ENCODE data around the gene PRRG4.

The PRRG4 gene

GRCh38 chr11:32817852-32818183, 11.9 kb upstream of the PRRG4 start:
- no peak overlapping the region for H4K91ac ChIP-seq (ENCODE audit: low read depth, low read length, poor library complexity)
- no peak overlapping the region for H2AFZ ChIP-seq (ENCODE audit: low read length)
- H3K4ac ChIP-seq (ENCODE audit: low read length) = no peak overlapping the region
- H3K18ac ChIP-seq (ENCODE audit: low read length) = no peak overlapping the region
- no peaks in the 10 kb centered on the region for H3K36me3 ChIP-seq (replicated peaks in 1 of 2; ENCODE audit: control insufficient read depth in 2 of 2, insufficient read depth in 2 of 2, low read length in 2 of 2)
- H3K9ac ChIP-seq (ENCODE audit: low read depth, low read length, poor library complexity) = no peak overlapping the region
- H3K14ac ChIP-seq (ENCODE audit: low read length) = no peak overlapping the region
- no peak overlapping the region for H4K8ac ChIP-seq (ENCODE audit: low read depth, low read length)
- H3K4me2 ChIP-seq (ENCODE audit: insufficient read depth, low read length, poor library complexity, severe bottlenecking) = no peak overlapping the region
- no peak overlapping the region for H2BK15ac ChIP-seq (ENCODE audit: low read length)
- no peaks in the 10 kb centered on the region for H3K79me1 ChIP-seq (ENCODE audit: low read depth, low read length)
- WGBS, 2 donors (ENCODE audit: extremely low coverage in 2 of 2, insufficient read length in 2 of 2, insufficient replicate concordance in 1 of 2) = no CpG with 5 or more reads among the region's 3 CpGs
- H2BK5ac ChIP-seq (ENCODE audit: low read length) = no peak overlapping the region
- no peak overlapping the region for H2BK12ac ChIP-seq (ENCODE audit: low read length)
- H3K23ac ChIP-seq (ENCODE audit: low read depth, low read length, poor library complexity) = no peak overlapping the region
- no peaks in the 10 kb centered on the region for H3K4me1 ChIP-seq (ENCODE audit: control insufficient read depth in 2 of 2, insufficient read depth in 1 of 2, low read depth in 1 of 2, low read length in 2 of 2)
- H2BK120ac ChIP-seq (ENCODE audit: low read depth, low read length) = no peak overlapping the region
- no peak overlapping the region for H3K27ac ChIP-seq (replicated peaks; ENCODE audit: low read length)
- peaks cover 0 to 8% (median 0%) of the 10 kb centered on the region in 3 experiments for H3K27me3 ChIP-seq (ENCODE audit: control insufficient read depth in 3 of 3, insufficient read depth in 3 of 3, low read depth in 1 of 3, low read length in 3 of 3)
- H2AK5ac ChIP-seq (ENCODE audit: low read depth, low read length) = no peak overlapping the region
- no peak for DNase-seq (ENCODE audit: low spot score)
- no peak overlapping the region for H3K4me3 ChIP-seq (ENCODE audit: low read length in 2 of 2)
- H3K9me3 ChIP-seq (replicated peaks in 1 of 2; ENCODE audit: control insufficient read depth in 2 of 2, insufficient read depth in 1 of 2, low read depth in 1 of 2, low read length in 2 of 2) = no peaks in the 10 kb centered on the region

- Histone ChIP-seq H3K9me3 (replicated peaks in 1 of 2; ENCODE audit: control insufficient read depth in 2 of 2, insufficient read depth in 1 of 2, low read depth in 1 of 2, low read length in 2 of 2) (no peaks in the 10 kb centered on the region), H4K91ac (ENCODE audit: low read depth, low read length, poor library complexity) (no peak overlapping the region), H3K4me2 (ENCODE audit: insufficient read depth, low read length, poor library complexity, severe bottlenecking) (no peak overlapping the region), H2AFZ (ENCODE audit: low read length) (no peak overlapping the region), H2BK5ac (ENCODE audit: low read length) (no peak overlapping the region), H3K23ac (ENCODE audit: low read depth, low read length, poor library complexity) (no peak overlapping the region), H3K36me3 (replicated peaks in 1 of 2; ENCODE audit: control insufficient read depth in 2 of 2, insufficient read depth in 2 of 2, low read length in 2 of 2) (no peaks in the 10 kb centered on the region), H2AK5ac (ENCODE audit: low read depth, low read length) (no peak overlapping the region), H2BK12ac (ENCODE audit: low read length) (no peak overlapping the region), H2BK120ac (ENCODE audit: low read depth, low read length) (no peak overlapping the region), H3K4ac (ENCODE audit: low read length) (no peak overlapping the region), H3K27ac (replicated peaks; ENCODE audit: low read length) (no peak overlapping the region), H2BK15ac (ENCODE audit: low read length) (no peak overlapping the region), H3K4me3 (ENCODE audit: low read length in 2 of 2) (no peak overlapping the region), H3K27me3 (ENCODE audit: control insufficient read depth in 3 of 3, insufficient read depth in 3 of 3, low read depth in 1 of 3, low read length in 3 of 3) (peaks cover 0 to 8% (median 0%) of the 10 kb centered on the region in 3 experiments), H3K18ac (ENCODE audit: low read length) (no peak overlapping the region), H3K4me1 (ENCODE audit: control insufficient read depth in 2 of 2, insufficient read depth in 1 of 2, low read depth in 1 of 2, low read length in 2 of 2) (no peaks in the 10 kb centered on the region), H3K79me1 (ENCODE audit: low read depth, low read length) (no peaks in the 10 kb centered on the region), H4K8ac (ENCODE audit: low read depth, low read length) (no peak overlapping the region), H3K9ac (ENCODE audit: low read depth, low read length, poor library complexity) (no peak overlapping the region), H3K14ac (ENCODE audit: low read length) (no peak overlapping the region)
- DNase-seq (ENCODE audit: low spot score) = no peak
- no CpG with 5 or more reads among the region's 2 CpGs for WGBS, 2 donors (ENCODE audit: extremely low coverage in 2 of 2, insufficient read length in 2 of 2, insufficient replicate concordance in 1 of 2)
These were observed 10.5 kb upstream of the PRRG4 start for GRCh38 chr11:32819187-32819586.

- Histone ChIP-seq H3K9ac (ENCODE audit: low read depth, low read length, poor library complexity) (no peak overlapping the region), H3K18ac (ENCODE audit: low read length) (no peak overlapping the region), H2BK15ac (ENCODE audit: low read length) (no peak overlapping the region), H3K27ac (replicated peaks; ENCODE audit: low read length) (no peak overlapping the region), H2BK120ac (ENCODE audit: low read depth, low read length) (no peak overlapping the region), H3K27me3 (ENCODE audit: control insufficient read depth in 3 of 3, insufficient read depth in 3 of 3, low read depth in 1 of 3, low read length in 3 of 3) (peaks cover 0 to 7% (median 0%) of the 10 kb centered on the region in 3 experiments), H2AK5ac (ENCODE audit: low read depth, low read length) (no peak overlapping the region), H3K36me3 (replicated peaks in 1 of 2; ENCODE audit: control insufficient read depth in 2 of 2, insufficient read depth in 2 of 2, low read length in 2 of 2) (no peaks in the 10 kb centered on the region), H3K23ac (ENCODE audit: low read depth, low read length, poor library complexity) (no peak overlapping the region), H3K4me3 (ENCODE audit: low read length in 2 of 2) (no peak overlapping the region), H3K4me2 (ENCODE audit: insufficient read depth, low read length, poor library complexity, severe bottlenecking) (no peak overlapping the region), H3K9me3 (replicated peaks in 1 of 2; ENCODE audit: control insufficient read depth in 2 of 2, insufficient read depth in 1 of 2, low read depth in 1 of 2, low read length in 2 of 2) (no peaks in the 10 kb centered on the region), H3K4ac (ENCODE audit: low read length) (no peak overlapping the region), H3K79me1 (ENCODE audit: low read depth, low read length) (no peaks in the 10 kb centered on the region), H4K8ac (ENCODE audit: low read depth, low read length) (no peak overlapping the region), H3K4me1 (ENCODE audit: control insufficient read depth in 2 of 2, insufficient read depth in 1 of 2, low read depth in 1 of 2, low read length in 2 of 2) (no peaks in the 10 kb centered on the region), H2BK5ac (ENCODE audit: low read length) (no peak overlapping the region), H2AFZ (ENCODE audit: low read length) (no peak overlapping the region), H3K14ac (ENCODE audit: low read length) (no peak overlapping the region), H2BK12ac (ENCODE audit: low read length) (no peak overlapping the region), H4K91ac (ENCODE audit: low read depth, low read length, poor library complexity) (no peak overlapping the region)
- DNase-seq (ENCODE audit: low spot score) = no peak
These were observed 9.2 kb upstream of the PRRG4 start for GRCh38 chr11:32820497-32820896.

GRCh38 chr11:32821517-32821916, 8.2 kb upstream of the PRRG4 start:
- Histone ChIP-seq H3K79me1 (ENCODE audit: low read depth, low read length) (no peaks in the 10 kb centered on the region), H2BK15ac (ENCODE audit: low read length) (no peak overlapping the region), H3K4me3 (ENCODE audit: low read length in 2 of 2) (no peak overlapping the region), H2BK120ac (ENCODE audit: low read depth, low read length) (no peak overlapping the region), H3K4me2 (ENCODE audit: insufficient read depth, low read length, poor library complexity, severe bottlenecking) (no peak overlapping the region), H3K9me3 (replicated peaks in 1 of 2; ENCODE audit: control insufficient read depth in 2 of 2, insufficient read depth in 1 of 2, low read depth in 1 of 2, low read length in 2 of 2) (no peaks in the 10 kb centered on the region), H3K14ac (ENCODE audit: low read length) (no peak overlapping the region), H3K18ac (ENCODE audit: low read length) (no peak overlapping the region), H4K8ac (ENCODE audit: low read depth, low read length) (no peak overlapping the region), H3K9ac (ENCODE audit: low read depth, low read length, poor library complexity) (no peak overlapping the region), H2BK5ac (ENCODE audit: low read length) (no peak overlapping the region), H2BK12ac (ENCODE audit: low read length) (no peak overlapping the region), H4K91ac (ENCODE audit: low read depth, low read length, poor library complexity) (no peak overlapping the region), H3K27me3 (ENCODE audit: control insufficient read depth in 3 of 3, insufficient read depth in 3 of 3, low read depth in 1 of 3, low read length in 3 of 3) (peaks cover 0 to 15% (median 0%) of the 10 kb centered on the region in 3 experiments), H2AFZ (ENCODE audit: low read length) (no peak overlapping the region), H3K4me1 (ENCODE audit: control insufficient read depth in 2 of 2, insufficient read depth in 1 of 2, low read depth in 1 of 2, low read length in 2 of 2) (no peaks in the 10 kb centered on the region), H2AK5ac (ENCODE audit: low read depth, low read length) (no peak overlapping the region), H3K36me3 (replicated peaks in 1 of 2; ENCODE audit: control insufficient read depth in 2 of 2, insufficient read depth in 2 of 2, low read length in 2 of 2) (no peaks in the 10 kb centered on the region), H3K4ac (ENCODE audit: low read length) (no peak overlapping the region), H3K27ac (replicated peaks; ENCODE audit: low read length) (no peak overlapping the region), H3K23ac (ENCODE audit: low read depth, low read length, poor library complexity) (no peak overlapping the region)
- DNase-seq (ENCODE audit: low spot score) = no peak

Data from neuronal stem cell (in vitro differentiated cells).